Brain microvascular endothelial cell (primary cell): ENCODE measurements around the gene FGGY.

Experiments
- DNase-seq: peaks from one replicate; pipeline ENCODE4 v3.0.0-alpha.2; 2020
- H3K27ac ChIP-seq: fragments of 250-450 bp; sonication (Bioruptor Pico); 2 replicates; pipeline ENCODE4 v1.5.1; 2020; ENCODE audit warnings: mild to moderate bottlenecking, moderate library complexity
- H3K27me3 ChIP-seq: fragments of 250-450 bp; sonication (Bioruptor Pico); replicated peaks from 2 replicates; pipeline ENCODE4 v1.5.1; 2020; ENCODE audit warnings: mild to moderate bottlenecking
- H3K36me3 ChIP-seq: fragments of 250-450 bp; sonication (Bioruptor Pico); replicated peaks from 2 replicates; pipeline ENCODE4 v1.5.1; 2020; ENCODE audit warnings: mild to moderate bottlenecking
- H3K4me3 ChIP-seq: 2 replicates; pipeline ENCODE4 v1.5.1; 2011; ENCODE audit warnings: low read depth, mild to moderate bottlenecking, control low read depth, low read length, moderate library complexity
- in situ Hi-C: cut with HindIII; loops from 2 replicates; pipeline ENCODE4 v1.10.0; 2017; ENCODE audit warnings: low sequenced_read_pairs, low pct_ligation_motif_present
- TF ChIP-seq, protein P1 (sequence below): IDR thresholded peaks from 2 replicates; pipeline ENCODE4 v1.5.1; 2011; ENCODE audit warnings: low read depth, mild to moderate bottlenecking, moderate library complexity, low read length, control low read depth, inconsistent platforms; ENCODE audit errors: missing control alignments

The FGGY gene

DNA sequence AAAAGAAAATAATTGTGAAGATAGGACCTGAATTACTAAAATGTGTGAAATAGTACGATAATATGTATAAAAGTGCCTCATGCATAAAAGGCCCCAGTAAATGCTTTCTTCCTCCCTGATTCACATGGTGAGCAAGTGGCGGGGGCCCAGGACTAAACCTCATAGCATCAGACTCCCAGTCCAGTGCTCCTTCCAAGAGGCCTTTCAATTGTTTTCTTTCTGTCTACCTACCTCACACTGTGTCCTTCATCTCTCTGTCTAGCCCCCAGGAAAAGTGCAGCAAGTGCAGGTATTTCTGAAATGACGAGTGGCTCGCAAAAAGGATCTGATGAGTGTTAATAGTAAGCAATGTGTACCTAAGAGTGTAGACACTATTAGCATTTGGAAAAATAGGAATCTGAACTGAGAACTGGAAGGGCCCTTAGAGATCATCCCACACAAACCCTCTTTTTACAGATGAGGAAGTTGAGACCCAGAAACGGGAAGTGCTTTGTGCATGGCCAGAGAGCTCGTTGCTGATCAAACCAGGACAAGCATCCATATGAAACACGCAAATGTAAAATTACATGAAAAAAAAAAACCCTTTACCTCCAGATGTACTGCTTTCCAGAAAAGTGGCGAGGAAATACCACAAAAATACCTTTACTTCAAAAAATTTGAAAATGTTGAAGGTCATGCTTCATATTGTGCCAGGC lies 399.7 kb downstream of the FGGY start:
- TF ChIP-seq, protein P1, sequence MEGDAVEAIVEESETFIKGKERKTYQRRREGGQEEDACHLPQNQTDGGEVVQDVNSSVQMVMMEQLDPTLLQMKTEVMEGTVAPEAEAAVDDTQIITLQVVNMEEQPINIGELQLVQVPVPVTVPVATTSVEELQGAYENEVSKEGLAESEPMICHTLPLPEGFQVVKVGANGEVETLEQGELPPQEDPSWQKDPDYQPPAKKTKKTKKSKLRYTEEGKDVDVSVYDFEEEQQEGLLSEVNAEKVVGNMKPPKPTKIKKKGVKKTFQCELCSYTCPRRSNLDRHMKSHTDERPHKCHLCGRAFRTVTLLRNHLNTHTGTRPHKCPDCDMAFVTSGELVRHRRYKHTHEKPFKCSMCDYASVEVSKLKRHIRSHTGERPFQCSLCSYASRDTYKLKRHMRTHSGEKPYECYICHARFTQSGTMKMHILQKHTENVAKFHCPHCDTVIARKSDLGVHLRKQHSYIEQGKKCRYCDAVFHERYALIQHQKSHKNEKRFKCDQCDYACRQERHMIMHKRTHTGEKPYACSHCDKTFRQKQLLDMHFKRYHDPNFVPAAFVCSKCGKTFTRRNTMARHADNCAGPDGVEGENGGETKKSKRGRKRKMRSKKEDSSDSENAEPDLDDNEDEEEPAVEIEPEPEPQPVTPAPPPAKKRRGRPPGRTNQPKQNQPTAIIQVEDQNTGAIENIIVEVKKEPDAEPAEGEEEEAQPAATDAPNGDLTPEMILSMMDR = no peak
- in situ Hi-C loops = loop anchor here (25.0 kb wide), 1 partner anchor 934 kb away; no protein-coding TSS in a partner anchor
- DNase-seq = no peak
- no peaks in the 10 kb centered on the region for H3K36me3 ChIP-seq
- H3K27me3 ChIP-seq = no peaks in the 10 kb centered on the region
- no peak overlapping the region for H3K27ac ChIP-seq
- no peak overlapping the region for H3K4me3 ChIP-seq

DNA sequence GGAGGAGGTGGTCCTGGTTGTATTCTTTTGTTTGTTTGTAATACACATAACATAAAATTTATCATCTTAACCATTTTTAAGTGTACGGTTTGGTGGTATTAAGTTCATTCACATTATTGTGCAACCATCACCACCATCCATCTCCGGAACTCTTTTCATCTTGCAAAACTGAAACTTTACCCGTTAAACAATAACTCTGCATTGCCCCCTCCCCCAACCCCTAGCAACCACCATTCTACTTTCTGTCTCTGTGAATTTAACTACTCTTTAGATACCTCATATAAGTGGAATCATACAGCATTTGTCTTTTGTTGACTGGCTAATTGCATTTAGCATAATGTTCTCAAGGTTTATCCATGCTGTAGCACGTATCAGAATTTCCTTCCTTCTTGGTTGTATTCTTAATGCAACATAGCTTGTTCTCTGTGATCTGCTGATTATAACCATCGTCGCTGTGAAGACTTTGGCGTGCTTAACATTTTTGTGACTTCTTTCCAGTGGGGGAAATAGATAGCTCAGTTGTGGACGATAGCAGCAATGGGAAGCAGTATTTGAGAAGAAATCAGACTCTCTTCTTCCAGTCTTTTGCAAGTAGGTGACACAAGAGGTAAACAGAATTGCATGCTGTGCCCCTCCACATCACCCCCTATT lies 400.4 kb downstream of the FGGY start:
- in situ Hi-C loops = loop anchor here (25.0 kb wide), 1 partner anchor 935 kb away; no protein-coding TSS in a partner anchor
- Histone ChIP-seq H3K27me3 (no peaks in the 10 kb centered on the region), H3K4me3 (no peak overlapping the region), H3K27ac (no peak overlapping the region), H3K36me3 (no peaks in the 10 kb centered on the region)
- no peak for DNase-seq
- TF ChIP-seq, protein P1 = no peak

DNA sequence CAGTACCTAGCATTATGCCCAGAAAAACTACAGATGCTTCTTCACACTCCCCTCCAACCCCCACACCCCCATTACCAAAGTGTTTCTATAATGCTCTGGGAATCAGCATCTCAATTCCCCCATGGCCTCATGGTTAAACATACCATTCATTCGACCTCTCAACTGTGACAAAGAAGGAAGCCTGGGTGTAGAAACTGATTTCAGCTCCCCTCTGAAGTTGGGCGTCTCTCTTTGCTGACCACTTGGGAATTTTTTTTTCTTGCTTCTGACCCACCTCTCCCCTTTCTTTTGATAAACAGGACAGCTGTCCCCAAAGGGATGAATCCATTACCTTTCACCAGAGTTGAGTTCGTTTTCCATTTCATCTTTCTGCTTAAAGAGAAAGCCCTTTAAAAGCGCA lies 401.5 kb downstream of the FGGY start:
- no peak overlapping the region for H3K27ac ChIP-seq
- no peak for DNase-seq
- no peak overlapping the region for H3K4me3 ChIP-seq
- no peaks in the 10 kb centered on the region for H3K36me3 ChIP-seq
- in situ Hi-C loops = loop anchor here (25.0 kb wide), 1 partner anchor 936 kb away; no protein-coding TSS in a partner anchor
- TF ChIP-seq, protein P1 = no peak
- no peaks in the 10 kb centered on the region for H3K27me3 ChIP-seq

DNA sequence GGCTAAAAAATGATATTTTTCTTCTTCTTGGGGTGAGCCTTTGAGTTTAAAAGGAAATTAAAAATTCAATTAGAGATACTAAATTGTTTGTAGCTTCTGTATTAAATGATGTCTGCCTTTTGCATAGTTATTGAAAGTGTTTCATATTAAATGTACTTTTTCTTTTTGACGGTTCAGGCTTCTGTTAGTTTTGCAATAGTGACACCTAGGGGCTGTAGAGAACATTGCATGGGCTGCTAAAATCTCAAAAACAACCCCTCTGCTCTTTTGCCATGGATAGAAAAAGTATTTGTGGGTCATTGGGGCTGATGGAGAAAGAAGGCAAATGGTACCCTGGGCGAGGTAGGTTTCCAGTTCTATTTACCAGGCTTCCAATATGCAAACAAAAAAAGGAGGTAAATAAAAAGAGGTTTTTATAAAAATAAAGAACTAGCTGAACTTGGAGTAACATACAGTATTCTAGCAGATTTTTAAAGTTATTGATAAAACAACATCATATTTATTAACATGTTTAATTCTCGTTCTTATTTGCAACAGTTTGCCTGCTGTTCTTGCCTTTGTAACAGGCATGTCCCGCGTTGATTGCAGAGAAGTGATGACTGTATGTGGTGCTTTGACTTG lies 402.4 kb downstream of the FGGY start:
- no peaks in the 10 kb centered on the region for H3K27me3 ChIP-seq
- TF ChIP-seq, protein P1 = peak; percentile 86

DNA sequence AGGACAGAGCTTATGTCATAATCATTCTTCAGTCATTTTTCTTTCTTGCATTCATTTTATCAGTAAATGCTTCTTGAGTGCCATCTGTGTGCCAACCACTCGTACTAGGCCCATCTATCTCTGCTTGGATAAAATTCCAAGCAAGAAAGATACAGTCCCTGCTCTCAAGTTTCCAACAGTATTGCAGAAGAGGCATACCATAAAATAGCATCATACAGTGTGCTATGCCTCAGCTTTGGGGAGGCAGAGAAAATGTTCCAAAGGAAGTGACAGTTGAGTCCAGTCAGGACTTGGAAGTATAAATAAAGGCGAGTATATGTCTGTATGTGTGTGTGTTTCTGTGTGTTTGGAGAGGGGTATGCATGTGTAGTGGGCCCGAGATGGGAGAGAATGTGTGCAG lies 404.5 kb downstream of the FGGY start:
- TF ChIP-seq, protein P1 = no peak
- in situ Hi-C loops = no loop called here

More for the DNA sequence above, 402.4 kb downstream of the FGGY start:
- in situ Hi-C loops = loop anchor here (25.0 kb wide), 1 partner anchor 937 kb away; no protein-coding TSS in a partner anchor
- peak; percentile 25 for DNase-seq
- Histone ChIP-seq H3K4me3 (no peak overlapping the region), H3K36me3 (no peaks in the 10 kb centered on the region), H3K27ac (no peak overlapping the region)

More for the DNA sequence above, 404.5 kb downstream of the FGGY start:
- no peaks in the 10 kb centered on the region for H3K27me3 ChIP-seq
- H3K27ac ChIP-seq = no peak overlapping the region
- peak; percentile 37 for DNase-seq
- H3K36me3 ChIP-seq = no peaks in the 10 kb centered on the region
- H3K4me3 ChIP-seq = no peak overlapping the region
